Fibroblast of villous mesenchyme (primary cell): ENCODE data around the gene ADIRF. TPM values are rescaled to one million over a fixed set of nuclear protein-coding genes. Genes with fewer than 3 reads are reported as not detected.
"Not testable (repeated sequence)": the region's sequence is repeated elsewhere in the genome, so short reads cannot be mapped to it uniquely, and the experiment has no call there.

Source experiments
- DNase-seq: peaks from one replicate; pipeline ENCODE4 v3.0.0-alpha.2; 2010; ENCODE audit warnings: low read depth
- H3K4me3 ChIP-seq: 2 replicates; pipeline ENCODE4 v1.5.1; 2011; ENCODE audit warnings: low read depth, mild to moderate bottlenecking, low read length
- CTCF ChIP-seq: IDR thresholded peaks from 2 replicates; pipeline ENCODE4 v1.5.1; 2012; ENCODE audit warnings: low read depth, mild to moderate bottlenecking, low read length; ENCODE audit not compliant: insufficient read depth
- total RNA-seq: library from RNA; depleted of rRNA; stranded (reverse); fragments of >200 nt; gene quantifications from 2 replicates; pipeline ENCODE4 v1.2.3, GENCODE V29; 2012

Gene ADIRF
- total RNA-seq, 1 donor = 5.2 TPM

GRCh38 chr10:86946213-86947155, 21.8 kb upstream of the ADIRF start:
- TF ChIP-seq CTCF = no peak
- no peak for DNase-seq
- no peak overlapping the region for H3K4me3 ChIP-seq

- H3K4me3 ChIP-seq, DNase-seq: not testable (repeated sequence)
Measured at GRCh38 chr10:86947806-86948205, 20.5 kb upstream of the ADIRF start.

- no peak for DNase-seq
- no peak for TF ChIP-seq CTCF
- no peak overlapping the region for H3K4me3 ChIP-seq
Measured at GRCh38 chr10:86950349-86950748, 17.9 kb upstream of the ADIRF start.

GRCh38 chr10:86951184-86951761, 17.0 kb upstream of the ADIRF start:
- TF ChIP-seq CTCF = no peak
- H3K4me3 ChIP-seq = no peak overlapping the region
- no peak for DNase-seq

- TF ChIP-seq CTCF = no peak
- H3K4me3 ChIP-seq = no peak overlapping the region
- DNase-seq = no peak
Measured at GRCh38 chr10:86952106-86952505, 16.2 kb upstream of the ADIRF start.

GRCh38 chr10:86952697-86953096, 15.6 kb upstream of the ADIRF start:
- not testable (repeated sequence) for DNase-seq, H3K4me3 ChIP-seq

- DNase-seq = peak; percentile 87
- no peak for TF ChIP-seq CTCF
- no peak overlapping the region for H3K4me3 ChIP-seq
Measured at GRCh38 chr10:86953747-86954680, 14.3 kb upstream of the ADIRF start.
